HG02623 (cell line): ENCODE results near the gene KCNJ12.
A peak's percentile ranks its signal among the peaks of the same experiment; 100 is the strongest.
"Not testable (repeated sequence)": the region's sequence is repeated elsewhere in the genome, so short reads cannot be mapped to it uniquely, and the experiment has no call there.

Source experiments
- ATAC-seq: cut with Tn5 transposase; IDR thresholded peaks from one replicate; pipeline ENCODE4 v1.9.1; 2021; ENCODE audit warnings: moderate library complexity; ENCODE audit not compliant: unreplicated experiment

The KCNJ12 gene

DNA sequence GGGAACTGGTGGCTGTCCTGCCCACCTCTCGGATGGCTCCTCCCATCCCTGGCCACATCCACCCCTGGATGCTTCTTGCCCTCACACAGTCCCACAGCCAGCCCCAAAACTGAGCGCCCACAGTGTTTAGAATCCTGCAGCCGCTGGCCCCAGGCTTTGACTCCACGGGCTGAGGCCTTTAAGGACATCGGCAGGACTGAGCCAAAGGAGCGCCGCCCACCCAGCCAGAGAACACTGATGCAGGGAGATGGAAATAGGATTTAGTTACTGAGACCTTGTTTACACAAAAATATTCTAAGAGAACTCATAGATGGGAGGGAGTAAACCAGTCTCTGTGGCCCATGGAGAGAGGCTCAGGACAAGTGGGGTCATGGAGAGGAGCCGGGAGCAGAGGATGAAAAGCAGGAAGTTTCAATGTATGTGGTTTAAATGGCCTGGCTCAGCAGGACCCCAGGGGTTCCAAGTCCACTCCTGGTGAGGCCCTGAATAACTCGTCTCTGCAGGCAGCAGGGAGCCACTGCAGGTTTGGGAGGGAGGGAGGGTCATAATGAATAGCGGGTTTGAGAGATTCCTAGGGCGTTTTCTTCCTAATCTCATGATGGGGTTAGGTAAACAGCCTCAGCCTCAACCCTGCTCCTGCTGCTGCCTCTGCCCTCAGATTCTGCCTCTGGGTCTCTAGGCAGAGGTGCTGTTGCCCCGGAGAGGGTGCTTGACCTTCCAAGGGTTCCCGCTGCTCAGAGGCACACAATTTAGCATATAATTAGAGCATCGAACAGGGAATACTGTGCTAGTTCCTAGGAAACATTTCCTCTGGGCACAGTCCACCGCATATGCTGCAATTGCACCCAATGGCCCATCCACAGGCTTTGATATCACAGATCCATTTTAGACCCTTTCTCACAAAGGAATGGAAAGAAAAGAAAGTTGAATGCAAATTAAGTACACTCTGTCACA lies 61.0 kb downstream of the KCNJ12 start:
- ATAC-seq: not testable (repeated sequence)

DNA sequence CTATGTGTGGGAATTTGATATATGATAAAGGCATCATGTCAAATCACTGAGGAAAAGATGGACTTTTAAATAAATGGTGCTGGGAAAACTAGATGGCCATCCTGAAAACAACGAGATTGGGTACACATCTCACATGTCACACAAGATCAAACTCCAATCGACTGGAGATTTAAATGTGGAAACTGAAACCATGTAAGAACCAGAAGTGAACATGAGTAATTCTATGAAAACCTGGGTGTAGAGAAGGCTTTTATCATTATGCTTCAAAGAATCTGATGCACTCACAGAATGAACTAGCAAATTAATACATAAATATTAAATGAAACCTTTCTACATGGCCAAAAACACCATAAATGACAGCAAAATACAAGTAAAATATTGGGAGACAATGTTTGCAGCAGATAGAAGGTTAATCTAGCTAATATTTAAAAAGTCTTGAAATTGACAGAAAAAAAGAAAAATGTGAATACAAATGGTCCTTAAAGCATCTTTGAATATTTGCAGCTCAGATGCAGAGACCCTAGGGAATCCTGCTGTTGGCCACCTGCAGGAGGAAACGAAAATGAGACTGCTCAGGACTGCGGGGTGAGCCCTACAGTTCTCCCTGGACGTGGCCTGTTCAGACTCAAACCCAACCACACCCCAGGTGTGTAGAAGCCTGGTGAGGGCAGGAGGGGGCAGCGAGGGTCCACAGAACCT lies 62.3 kb downstream of the KCNJ12 start:
- not testable (repeated sequence) for ATAC-seq

DNA sequence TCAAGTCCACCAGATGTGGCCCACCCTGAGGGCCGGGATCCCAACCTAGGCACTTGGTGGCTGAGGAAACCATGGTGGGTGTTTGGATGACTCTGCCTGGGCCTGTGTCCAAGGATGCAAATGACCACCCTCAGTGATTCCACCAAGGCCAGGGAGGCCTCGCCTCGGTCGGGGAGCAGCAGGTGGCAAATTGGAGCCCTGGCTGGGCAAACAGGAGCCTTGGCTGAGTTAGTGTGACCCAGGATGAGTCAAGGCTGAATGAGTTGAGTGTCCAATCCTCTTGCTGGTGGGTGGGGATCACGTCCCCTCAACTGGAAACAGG lies 62.8 kb downstream of the KCNJ12 start:
- ATAC-seq: not testable (repeated sequence)

DNA sequence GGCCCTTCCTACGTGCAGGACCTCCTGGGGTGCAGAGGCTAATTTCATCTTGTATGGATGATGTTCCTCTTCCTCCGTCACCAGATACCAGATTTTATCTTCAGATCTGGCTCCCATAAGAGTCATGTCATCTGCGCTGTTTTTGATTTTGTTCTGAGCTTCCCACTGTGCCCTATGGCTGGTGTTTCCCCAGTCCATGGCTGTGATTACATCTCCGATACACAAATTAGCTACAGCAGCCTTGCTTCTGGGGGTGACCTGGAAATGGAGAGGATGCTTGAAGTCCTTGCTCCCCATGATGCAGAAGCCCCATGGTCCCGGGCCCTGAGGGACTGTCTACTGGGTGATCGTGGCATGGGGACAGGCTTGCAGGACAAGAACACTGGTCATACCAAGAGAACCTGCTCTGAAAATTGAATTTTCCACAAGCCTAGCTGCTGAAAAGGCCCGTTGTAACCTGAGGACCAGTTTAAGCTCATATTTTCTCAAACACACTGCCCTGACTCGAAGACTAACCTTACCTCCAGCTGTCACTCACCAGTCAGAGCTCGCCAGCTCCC lies 69.0 kb downstream of the KCNJ12 start:
- ATAC-seq: no peak

DNA sequence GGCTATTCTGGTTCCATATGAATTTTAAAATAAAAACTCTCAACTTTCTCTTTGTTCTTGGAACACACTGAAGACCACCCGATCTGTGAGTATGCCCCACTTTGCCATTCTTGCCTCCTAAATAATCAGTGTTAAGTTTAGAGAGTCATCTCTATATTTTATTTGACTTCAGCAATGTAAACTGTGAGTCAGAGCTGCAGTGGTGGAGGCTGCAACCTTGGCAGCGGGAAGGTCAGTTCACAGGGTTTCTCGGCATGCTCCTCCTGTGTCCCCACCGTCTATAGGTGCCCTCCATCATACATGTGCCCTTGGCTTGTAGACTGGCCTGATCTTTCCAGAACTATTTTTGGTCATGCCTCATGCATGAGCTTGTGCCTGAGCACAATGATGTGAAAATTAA lies 71.4 kb downstream of the KCNJ12 start:
- ATAC-seq: not testable (repeated sequence)

DNA sequence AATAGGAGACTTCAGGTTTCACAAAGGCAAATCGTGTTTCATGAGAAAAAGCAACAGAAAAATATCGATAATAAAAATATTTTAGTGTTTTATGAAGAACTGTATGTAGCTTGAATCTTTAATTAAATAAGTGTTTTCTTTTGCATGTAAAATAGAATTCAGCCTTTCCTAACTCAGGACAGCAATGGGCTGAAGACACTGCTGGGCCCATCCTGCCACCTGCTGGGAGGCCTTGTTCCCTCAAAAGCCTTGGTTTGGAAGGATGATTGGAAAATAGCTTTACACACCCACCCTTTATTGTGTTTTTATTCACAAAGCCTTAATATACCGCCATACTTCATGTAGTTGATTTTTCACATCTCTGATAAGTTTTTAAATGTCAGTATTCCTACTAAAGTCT lies 73.7 kb downstream of the KCNJ12 start:
- ATAC-seq: not testable (repeated sequence)

DNA sequence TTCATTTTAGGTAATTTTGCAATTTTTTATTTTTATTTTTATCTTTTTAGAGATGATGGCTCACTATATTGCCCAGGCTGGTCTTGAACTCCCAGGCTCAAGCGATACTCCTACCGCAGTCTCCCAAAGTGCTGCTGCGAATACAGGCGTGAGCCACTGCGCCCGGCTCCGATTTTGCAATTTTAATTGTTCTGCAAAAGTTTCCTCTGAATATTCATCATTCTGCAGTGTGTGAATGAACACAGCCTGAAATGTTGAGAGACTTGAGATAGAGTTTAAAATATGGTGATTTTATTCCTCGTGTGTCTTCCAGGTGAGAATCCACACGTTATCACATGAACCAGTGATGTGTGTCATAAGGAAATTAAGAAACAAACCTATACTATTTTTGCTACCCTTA lies 75.8 kb downstream of the KCNJ12 start:
- ATAC-seq: no peak

DNA sequence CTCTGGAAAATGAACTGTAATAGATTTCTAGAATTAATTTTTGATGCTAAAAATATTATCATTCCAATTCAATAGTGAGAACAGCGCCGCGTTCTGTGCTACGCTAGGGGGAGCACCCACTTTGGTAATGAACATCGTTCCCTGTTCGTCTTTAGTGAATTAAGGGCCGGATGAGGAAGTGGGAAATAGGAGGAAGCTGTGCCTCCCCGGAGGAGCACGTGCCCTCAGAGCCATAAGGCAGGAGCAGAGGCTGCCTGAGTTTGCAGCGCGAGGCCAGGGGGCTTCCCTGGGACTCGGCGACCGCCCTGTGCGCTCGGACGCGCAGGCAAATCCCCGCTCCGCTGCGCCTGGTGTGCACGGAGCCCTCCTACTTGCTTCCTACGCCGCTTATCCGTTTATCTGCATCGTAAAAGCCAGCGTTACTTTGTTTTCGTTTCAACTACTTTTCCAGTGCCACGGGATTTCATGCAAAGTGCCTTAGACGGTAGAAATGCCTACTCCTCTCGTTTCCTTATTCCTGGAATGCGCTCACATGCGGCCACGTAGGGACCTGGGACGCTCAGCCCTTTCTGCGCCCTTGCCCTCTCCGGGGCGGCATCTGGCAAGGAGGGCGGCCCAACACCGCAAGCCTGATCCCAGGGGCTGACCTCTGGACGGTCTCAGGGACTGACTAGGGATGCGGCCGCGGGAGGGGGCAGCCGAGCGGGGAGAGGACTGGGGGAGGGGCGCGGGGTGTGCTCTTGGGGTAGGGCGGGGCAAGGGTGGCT lies 76.4 kb downstream of the KCNJ12 start:
- ATAC-seq: no peak

DNA sequence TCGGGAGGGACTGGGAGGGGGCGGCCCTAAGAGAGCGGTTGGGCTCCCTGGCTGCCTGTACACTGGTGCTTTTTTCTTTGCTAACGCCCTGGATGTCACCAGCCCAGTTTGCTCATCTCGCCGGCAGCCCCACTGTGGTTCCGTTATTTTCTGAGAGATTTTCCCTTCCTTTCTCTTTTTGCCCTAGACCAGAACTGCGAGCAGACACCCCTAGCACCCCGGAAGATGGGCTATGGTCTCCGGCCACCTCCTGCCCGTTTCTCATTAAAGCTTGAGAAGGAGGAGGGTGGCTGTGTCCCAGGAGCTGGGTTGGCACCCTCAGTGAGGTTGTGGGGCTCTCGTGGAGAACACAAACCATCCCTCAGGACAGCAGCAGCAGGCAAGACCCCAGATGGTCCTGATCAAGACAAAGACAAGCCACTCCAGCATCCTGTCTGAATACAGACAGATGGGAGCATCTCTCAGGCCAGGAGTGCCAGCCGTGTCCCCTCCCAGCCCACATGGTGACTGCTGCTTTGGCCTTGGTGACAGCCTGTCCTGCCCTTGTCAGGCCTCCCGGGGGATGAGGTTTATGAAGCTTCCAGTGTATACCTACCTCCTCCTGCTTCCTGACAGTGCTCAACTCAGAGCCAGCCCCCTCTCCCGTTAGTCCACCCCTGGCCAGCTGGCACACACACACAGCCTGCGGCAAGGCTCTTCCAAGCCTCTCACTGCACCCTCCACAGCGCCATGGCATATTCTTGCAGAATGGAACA lies 77.2 kb downstream of the KCNJ12 start:
- ATAC-seq: no peak

DNA sequence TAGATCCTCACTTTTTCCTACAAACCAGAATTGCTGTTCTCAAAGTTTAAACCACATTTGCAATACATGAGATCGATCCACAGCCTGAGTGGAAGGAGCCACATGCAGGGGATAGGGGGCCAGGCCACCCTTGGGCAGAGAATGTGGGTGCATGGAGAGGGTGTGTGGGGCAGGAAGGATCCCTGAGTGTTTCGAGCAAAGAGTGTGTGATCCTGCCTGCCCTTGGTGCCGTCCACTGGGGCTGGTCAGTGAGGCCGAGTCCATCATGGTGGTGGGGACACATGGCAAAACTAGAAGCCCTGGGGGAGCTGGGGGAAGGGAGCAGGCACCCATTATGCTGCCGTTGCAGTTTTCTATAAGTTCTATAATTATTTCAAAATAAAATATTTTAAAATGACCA lies 77.8 kb downstream of the KCNJ12 start:
- not testable (repeated sequence) for ATAC-seq

DNA sequence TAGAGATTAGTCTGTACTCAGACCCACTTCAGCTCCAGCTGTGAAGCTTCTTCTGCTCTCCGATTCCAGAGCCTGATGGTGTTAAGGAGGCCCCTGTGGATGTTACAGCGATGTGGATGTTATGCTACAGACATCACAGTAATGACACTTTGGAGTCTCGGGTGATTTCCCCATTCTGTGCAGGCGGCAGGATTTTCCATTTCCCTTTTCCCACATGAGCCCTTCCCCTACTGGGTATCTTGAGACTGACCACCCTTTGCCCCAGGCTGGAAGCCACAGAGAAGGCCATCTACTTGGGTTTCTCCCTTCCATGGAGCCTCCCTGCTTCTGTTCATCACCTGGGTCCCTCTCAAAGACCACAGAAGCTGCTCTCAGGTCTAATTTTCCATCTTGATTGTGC lies 78.3 kb downstream of the KCNJ12 start:
- ATAC-seq: no peak

DNA sequence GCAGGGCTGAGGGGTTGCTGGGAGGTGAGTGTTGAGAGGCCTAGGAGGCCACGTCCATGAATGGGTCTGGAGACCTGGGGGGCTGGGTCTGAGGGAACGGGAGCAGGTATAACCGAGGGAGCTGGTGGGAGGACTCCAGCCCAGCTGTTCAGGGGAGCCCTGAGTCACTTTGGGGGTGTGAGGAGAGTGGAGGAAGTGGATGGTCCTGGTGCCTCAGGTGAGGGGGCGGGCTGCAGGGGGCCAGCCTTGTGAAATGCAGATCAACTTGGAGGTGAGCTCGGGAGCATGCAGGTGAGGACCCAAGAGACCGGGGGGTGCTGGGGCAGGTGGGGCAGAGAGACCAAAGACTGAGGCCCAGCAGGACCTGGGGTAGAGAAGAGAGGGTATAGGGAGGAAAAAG lies 79.6 kb downstream of the KCNJ12 start:
- no peak for ATAC-seq

DNA sequence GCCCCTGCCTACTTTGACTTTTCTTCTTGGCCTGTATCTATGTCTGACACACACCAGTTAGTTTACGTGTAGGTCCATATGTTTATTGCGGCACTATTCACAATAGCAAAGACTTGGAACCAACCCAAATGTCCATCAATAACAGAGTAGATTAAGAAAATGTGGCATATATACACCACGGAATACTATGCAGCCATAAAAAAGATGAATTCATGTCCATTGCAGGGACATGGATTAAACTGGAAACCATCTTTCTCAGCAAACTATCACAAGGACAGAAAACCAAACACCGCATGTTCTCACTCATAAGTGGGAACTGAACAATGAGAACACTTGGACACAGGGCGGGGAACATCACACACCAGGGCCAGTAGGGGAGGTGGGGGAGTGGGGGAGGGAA lies 80.3 kb downstream of the KCNJ12 start:
- not testable (repeated sequence) for ATAC-seq

DNA sequence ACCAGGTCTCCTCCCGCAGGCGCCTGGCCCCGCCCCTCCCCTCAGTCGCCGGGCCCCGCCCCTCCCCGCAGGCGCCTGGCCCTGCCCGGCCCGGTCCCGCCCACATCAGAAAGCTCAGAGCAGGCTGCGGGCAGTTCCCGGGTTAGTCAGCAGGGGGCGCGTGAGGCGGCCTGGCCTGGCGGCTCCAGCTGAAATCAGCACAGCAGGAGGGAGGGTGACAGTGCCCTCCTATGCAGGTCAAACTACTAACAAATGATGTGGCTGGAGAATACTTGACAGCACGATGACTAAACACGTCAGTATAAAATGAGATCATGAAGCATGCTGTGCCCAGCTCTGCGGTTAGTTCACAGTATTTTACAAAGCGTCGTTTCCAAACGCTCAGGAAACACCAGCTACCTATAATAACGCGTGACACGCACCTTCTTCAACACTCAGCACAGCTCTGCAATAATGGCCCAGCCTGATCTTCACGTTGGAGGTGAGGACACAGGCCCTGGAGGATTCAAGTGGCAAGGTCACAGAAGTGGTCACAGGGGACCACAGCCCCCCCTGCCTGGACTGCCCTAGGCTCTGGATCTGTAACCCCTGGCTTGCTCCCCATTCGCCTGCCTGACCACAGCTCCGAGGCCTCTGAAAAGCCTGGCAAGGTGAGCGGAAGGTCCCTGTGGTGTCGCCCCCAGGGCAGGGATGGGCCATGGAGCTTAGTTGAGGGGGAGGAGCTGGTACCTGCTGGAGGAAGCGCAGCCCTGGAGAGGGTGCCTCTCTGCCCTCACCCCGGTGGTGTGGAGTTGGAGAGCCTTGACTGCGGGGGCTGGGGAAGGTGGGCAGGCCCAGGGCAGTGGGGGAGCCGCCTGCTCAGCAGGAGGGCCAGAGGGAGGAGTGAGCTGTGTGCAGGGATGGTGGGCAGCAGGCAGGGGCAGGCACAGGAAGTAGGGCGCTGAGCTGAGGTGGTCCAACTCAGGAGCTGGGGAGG lies 81.2 kb downstream of the KCNJ12 start:
- peak; percentile 67 for ATAC-seq

DNA sequence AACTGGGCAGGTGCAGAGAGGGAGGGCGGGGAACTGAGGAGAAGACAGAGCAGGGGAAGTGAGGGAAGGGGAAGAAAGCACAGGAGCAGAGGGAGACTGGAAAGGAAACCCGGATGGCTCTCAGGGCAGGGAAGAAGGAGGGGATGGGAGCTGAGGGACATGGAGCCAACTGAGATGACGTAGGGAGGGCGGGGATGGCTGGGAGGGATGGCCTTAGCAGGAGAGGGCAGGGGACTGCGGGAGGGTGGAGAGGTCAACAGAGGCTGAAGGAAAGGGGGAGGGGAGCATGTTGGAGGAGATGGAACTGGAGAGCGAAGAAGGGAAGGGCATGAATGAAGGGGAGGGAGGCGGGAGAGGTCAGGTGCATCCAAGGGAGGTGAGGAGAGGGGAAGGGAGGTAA lies 81.9 kb downstream of the KCNJ12 start:
- ATAC-seq: no peak

DNA sequence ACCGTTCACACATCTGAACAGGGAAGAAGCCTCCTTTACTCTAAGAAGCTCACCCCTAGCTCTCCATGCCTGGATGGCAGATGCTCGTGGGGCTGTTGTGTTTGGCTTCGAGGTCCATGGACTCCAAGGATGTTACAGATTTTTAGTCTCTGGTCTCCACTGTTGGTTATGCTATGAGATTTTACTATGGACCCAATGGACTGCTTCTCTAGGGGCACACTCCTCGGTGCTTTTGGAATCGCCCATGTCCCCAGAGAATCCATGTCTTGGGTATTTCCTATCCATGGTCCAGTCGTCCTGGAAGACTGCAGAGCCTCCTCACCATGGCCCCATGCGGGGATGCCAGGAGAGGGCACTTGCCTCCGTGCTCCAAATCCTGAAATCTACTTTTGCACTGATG lies 83.4 kb downstream of the KCNJ12 start:
- no peak for ATAC-seq

DNA sequence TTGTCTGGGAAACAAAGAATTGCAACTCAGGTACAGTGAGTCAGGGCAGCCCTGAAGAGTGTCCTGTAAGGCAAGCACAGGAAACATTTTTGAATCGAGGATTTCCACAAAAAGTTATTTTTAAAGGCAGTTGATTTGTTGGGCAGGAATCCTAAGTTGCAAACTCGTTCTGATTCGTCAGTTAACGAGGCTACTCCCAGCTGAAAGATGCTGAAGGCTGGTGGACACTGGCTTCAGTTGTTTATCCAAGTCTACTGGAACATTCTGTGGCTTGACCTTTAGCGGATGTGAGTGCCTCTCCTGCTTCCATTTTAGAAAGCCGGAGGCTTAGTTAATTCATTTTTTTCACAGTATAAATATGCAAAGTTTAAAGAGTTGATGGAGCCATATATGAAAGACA lies 84.2 kb downstream of the KCNJ12 start:
- no peak for ATAC-seq

DNA sequence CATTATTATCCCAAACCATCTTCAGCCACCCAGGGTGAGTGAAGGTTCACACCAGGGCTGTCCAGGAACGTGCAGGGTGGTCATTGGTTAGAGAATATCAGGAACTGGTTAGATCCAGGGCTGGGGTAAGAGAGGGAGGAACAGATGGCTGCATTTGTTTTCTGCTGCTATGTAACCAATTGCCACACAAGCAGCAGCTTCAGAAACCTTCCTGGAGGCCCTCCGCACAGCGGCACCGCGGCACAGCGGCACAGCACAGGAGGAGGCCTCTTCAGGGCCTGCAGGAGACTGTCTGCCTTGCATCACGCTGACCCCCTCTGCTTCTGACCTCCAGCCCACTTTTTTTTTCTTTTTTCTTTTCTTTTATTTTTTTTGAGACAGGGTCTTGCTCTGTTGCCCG lies 86.1 kb downstream of the KCNJ12 start:
- no peak for ATAC-seq

DNA sequence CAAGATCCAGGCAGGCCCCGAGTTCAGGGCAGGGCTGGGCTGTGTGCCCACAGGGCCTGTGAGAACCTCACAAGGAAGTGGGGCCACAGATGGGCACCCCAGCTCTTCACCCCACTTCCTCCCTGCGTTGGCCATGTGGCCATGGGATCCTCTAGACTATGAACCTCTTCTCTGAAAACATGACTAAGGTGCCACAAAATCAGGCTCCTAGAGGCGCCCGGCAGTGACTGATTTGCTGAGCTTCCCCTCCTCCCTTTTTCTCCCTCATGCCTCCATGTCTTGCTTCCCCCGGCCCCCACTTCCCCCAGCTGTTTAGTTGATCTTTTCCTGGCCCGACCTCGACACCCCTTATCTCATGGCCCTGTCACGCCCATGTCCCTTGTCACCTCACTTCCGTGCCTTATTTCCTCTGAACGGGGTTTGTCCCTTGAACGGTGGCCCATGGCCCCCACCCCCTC lies 87.1 kb downstream of the KCNJ12 start:
- ATAC-seq: no peak
